PC-3 (cell line): Measurements from ENCODE around the gene SORL1. TPM values are rescaled to one million over a fixed set of nuclear protein-coding genes. Genes with fewer than 3 reads are reported as not detected.

ENCODE experiments used
- ATAC-seq: fragments of 200-7000 bp; cut with Tn5 transposase; 2 replicates; pipeline ENCODE4 v1.9.1; 2020; ENCODE audit warnings: mild to moderate bottlenecking, moderate library complexity
- BruUV-seq: library from RNA; stranded (reverse); fragments of 400-500 nt; replicated peaks from 2 replicates; lab custom pipeline; 2021; lab: Mats Ljungman, UMichigan
- CTCF ChIA-PET: fragments of 300-600 bp; sonication (Branson Sonifier 250); formaldehyde crosslinking; loops from one replicate; lab custom pipeline; 2022; ENCODE audit warnings: antibody characterized with exemption; lab: Charles Lee
- POLR2A ChIA-PET: fragments of 300-600 bp; sonication (Branson Sonifier 250); formaldehyde crosslinking; loops from one replicate; lab custom pipeline; 2022; ENCODE audit warnings: antibody characterized with exemption; ENCODE audit not compliant: unreplicated experiment; lab: Charles Lee
- DNase-seq: peaks from one replicate; pipeline ENCODE4 v3.0.0-alpha.2; 2015
- H2AFZ ChIP-seq: fragments of 300-600 bp; sonication (generic); 2 replicates; pipeline ENCODE4 v1.6.0; 2016; ENCODE audit warnings: antibody characterized with exemption, low read length
- H3F3A ChIP-seq: fragments of 300-600 bp; sonication (generic); one replicate; pipeline ENCODE4 v1.6.0; 2017; ENCODE audit warnings: antibody characterized with exemption, low read length, control low read depth, mild to moderate bottlenecking; ENCODE audit not compliant: unreplicated experiment
- H3K27ac ChIP-seq: fragments of 300-600 bp; sonication (generic); 2 replicates; pipeline ENCODE4 v1.5.1; 2016; ENCODE audit warnings: mild to moderate bottlenecking, low read length
- H3K27me3 ChIP-seq: fragments of 300-600 bp; sonication (generic); 2 replicates; pipeline ENCODE4 v1.6.1; 2016; ENCODE audit warnings: low read length, mixed read lengths
- H3K36me3 ChIP-seq: fragments of 300-600 bp; sonication (generic); 2 replicates; pipeline ENCODE4 v1.6.1; 2016; ENCODE audit warnings: low read depth, mixed run types, low read length, mixed read lengths
- H3K4me1 ChIP-seq: fragments of 300-600 bp; sonication (generic); 2 replicates; pipeline ENCODE4 v1.5.1; 2016; ENCODE audit warnings: low read length; ENCODE audit not compliant: insufficient read depth
- H3K4me2 ChIP-seq: fragments of 300-600 bp; sonication (generic); 2 replicates; pipeline ENCODE4 v1.6.0; 2016; ENCODE audit warnings: low read length
- H3K4me3 ChIP-seq: fragments of 300-600 bp; sonication (generic); 2 replicates; pipeline ENCODE4 v1.5.1; 2016; ENCODE audit warnings: mild to moderate bottlenecking, low read length, mixed read lengths
- H3K79me2 ChIP-seq: fragments of 300-600 bp; sonication (generic); 2 replicates; pipeline ENCODE4 v1.6.1; 2017; ENCODE audit warnings: low read length, mixed read lengths
- H3K9ac ChIP-seq: fragments of 300-600 bp; sonication (generic); 2 replicates; pipeline ENCODE4 v1.6.0; 2016; ENCODE audit warnings: mild to moderate bottlenecking, low read length
- H3K9me2 ChIP-seq: fragments of 300-600 bp; sonication (generic); replicated peaks from 2 replicates; pipeline ENCODE4 v1.6.1; 2016; ENCODE audit warnings: mixed run types, low read length, mixed read lengths
- H3K9me3 ChIP-seq: fragments of 300-600 bp; sonication (generic); 2 replicates; pipeline ENCODE4 v1.6.1; 2016; ENCODE audit warnings: low read length, mixed read lengths
- H4K20me1 ChIP-seq: fragments of 300-600 bp; sonication (generic); 2 replicates; pipeline ENCODE4 v1.6.1; 2016; ENCODE audit warnings: low read length, mixed read lengths
- EZH2 ChIP-seq: fragments of 300-600 bp; sonication (generic); IDR thresholded peaks from one replicate; pipeline ENCODE4 v1.6.1; 2017; ENCODE audit warnings: antibody characterized with exemption, mild to moderate bottlenecking, low read length; ENCODE audit not compliant: unreplicated experiment
- EZH2phosphoT487 ChIP-seq: fragments of 300-600 bp; sonication (generic); IDR thresholded peaks from 2 replicates; pipeline ENCODE4 v1.6.1; 2018; ENCODE audit warnings: mild to moderate bottlenecking, antibody characterized with exemption, low read length, borderline replicate concordance
- intact Hi-C: fragments of 100-400 bp; cut with micrococcal nuclease; formaldehyde crosslinking; loops from 2 replicates; pipeline ENCODE4 v1.9.0; 2023
- total RNA-seq: library from RNA; depleted of rRNA; stranded (reverse); fragments of >200 nt; gene quantifications from 2 replicates; pipeline ENCODE4 v1.2.3, GENCODE V29; 2014
- TF ChIP-seq, protein P1 (sequence below): fragments of 300-600 bp; sonication (generic); conservative IDR thresholded peaks from 2 replicates; pipeline ENCODE4 v1.5.1; 2017; ENCODE audit warnings: antibody characterized with exemption, low read depth, mild to moderate bottlenecking, low read length

SORL1 gene
- total RNA-seq, 1 experiment from 2014 or later = 53.7 TPM

DNA sequence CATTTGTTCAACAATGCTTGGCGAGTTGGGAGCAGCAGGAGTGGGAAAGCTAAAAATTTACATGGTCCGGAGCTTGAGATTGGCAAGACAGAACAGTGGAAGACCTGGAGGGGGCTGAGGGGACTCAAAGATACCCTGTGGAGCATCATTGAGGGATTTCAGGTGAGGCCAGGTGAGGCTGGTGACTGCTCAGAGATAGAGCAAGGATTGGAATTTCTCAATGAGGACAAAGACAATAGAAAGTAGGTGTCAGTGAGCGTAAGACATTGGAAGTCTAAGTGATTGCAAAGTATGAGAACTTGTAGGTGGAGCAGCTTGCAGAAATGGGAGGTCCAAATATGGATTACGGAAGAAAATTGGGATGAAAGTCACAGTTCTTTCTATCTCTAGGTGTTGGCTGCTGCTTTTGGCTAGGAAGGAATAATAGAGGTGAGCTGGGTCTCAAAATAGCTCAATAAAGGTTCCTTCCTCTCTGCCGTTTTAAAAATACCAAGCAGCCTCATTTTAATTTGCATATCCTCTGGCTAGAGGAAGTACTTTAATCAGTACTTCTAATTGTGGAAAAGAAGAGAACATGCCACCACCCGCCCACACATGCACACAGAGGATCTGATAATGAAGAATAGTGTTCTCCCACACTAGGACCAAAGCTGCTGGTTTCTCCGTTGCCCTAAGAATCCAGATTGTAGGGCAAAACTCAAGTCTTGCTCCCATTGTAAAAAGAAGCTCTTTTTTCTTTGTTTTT, 42.4 kb downstream of the SORL1 start:
- Histone ChIP-seq H3K9me2 (no peaks in the 10 kb centered on the region), H3K27ac (no peak overlapping the region), H3K9ac (no peak overlapping the region), H3K79me2 (no peaks in the 10 kb centered on the region), H3K36me3 (peaks cover 19% of the 10 kb centered on the region; the same call in 1 of the 2 replicates), H3K4me1 (no peaks in the 10 kb centered on the region), H2AFZ (no peak overlapping the region), H3K9me3 (no peaks in the 10 kb centered on the region), H3F3A (no peaks in the 10 kb centered on the region), H4K20me1 (no peaks in the 10 kb centered on the region), H3K4me3 (no peak overlapping the region), H3K27me3 (no peaks in the 10 kb centered on the region), H3K4me2 (no peak overlapping the region)
- ATAC-seq (no peak), DNase-seq (no peak)
- intact Hi-C loops = no loop called here
- POLR2A ChIA-PET = no interaction called here
- BruUV-seq = no TSS peak
- TF ChIP-seq, protein P1, sequence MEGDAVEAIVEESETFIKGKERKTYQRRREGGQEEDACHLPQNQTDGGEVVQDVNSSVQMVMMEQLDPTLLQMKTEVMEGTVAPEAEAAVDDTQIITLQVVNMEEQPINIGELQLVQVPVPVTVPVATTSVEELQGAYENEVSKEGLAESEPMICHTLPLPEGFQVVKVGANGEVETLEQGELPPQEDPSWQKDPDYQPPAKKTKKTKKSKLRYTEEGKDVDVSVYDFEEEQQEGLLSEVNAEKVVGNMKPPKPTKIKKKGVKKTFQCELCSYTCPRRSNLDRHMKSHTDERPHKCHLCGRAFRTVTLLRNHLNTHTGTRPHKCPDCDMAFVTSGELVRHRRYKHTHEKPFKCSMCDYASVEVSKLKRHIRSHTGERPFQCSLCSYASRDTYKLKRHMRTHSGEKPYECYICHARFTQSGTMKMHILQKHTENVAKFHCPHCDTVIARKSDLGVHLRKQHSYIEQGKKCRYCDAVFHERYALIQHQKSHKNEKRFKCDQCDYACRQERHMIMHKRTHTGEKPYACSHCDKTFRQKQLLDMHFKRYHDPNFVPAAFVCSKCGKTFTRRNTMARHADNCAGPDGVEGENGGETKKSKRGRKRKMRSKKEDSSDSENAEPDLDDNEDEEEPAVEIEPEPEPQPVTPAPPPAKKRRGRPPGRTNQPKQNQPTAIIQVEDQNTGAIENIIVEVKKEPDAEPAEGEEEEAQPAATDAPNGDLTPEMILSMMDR = no peak
- no peak for TF ChIP-seq EZH2phosphoT487
- TF ChIP-seq EZH2 = no peak
- CTCF ChIA-PET = no interaction called here

DNA sequence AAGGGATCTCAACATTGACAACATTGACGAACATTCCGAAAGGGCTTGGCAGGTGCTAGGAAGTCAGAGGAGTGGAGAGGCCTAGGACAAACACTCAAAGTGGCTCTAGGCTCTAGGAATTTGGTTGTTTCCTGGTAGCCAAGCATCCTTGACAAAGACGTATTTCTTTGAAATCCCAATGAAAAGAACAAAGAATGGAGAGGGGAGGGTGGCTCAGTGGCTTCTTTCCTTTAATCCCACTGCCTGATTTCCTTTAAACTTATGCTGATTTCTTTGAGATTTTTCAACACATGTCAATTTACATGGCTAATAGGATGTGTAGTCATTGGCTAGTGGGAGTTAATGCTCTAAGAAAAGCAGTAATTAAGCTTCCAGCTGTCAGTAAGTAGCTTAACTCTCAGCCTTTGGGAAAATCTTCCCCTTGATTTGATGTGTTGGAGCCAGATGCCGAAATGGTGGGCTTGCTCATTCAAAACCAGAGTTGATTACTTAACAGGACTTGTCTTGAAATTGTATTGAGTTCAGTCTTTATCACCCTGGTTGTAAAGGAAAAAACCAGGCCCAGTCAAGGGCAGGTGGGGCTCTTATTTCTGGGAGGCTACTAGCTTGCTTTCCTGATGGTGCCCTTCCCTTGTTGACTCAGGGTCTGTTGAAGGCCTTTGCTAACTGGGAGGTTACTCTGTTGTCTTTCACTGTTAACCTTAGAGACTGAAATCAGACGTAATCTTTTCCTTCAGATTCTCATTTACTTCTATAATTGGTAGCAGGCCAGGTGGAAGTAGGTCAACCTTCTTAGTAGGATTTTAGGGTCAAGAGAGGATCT, 45.3 kb downstream of the SORL1 start:
- POLR2A ChIA-PET = no interaction called here
- ATAC-seq (no peak), DNase-seq (no peak)
- Histone ChIP-seq H2AFZ (no peak overlapping the region), H3K4me1 (no peaks in the 10 kb centered on the region), H3K9me3 (no peaks in the 10 kb centered on the region), H3K4me2 (no peak overlapping the region), H3K27me3 (no peaks in the 10 kb centered on the region), H3K79me2 (no peaks in the 10 kb centered on the region), H3K4me3 (no peak overlapping the region), H3K27ac (no peak overlapping the region), H4K20me1 (no peaks in the 10 kb centered on the region), H3K36me3 (peaks cover 23% of the 10 kb centered on the region; the same call in 1 of the 2 replicates), H3K9me2 (no peaks in the 10 kb centered on the region), H3K9ac (no peak overlapping the region), H3F3A (no peaks in the 10 kb centered on the region)
- TF ChIP-seq, protein P1 = no peak
- TF ChIP-seq EZH2phosphoT487 = no peak
- TF ChIP-seq EZH2 = no peak
- CTCF ChIA-PET = no interaction called here
- intact Hi-C loops = no loop called here
- no TSS peak for BruUV-seq

DNA sequence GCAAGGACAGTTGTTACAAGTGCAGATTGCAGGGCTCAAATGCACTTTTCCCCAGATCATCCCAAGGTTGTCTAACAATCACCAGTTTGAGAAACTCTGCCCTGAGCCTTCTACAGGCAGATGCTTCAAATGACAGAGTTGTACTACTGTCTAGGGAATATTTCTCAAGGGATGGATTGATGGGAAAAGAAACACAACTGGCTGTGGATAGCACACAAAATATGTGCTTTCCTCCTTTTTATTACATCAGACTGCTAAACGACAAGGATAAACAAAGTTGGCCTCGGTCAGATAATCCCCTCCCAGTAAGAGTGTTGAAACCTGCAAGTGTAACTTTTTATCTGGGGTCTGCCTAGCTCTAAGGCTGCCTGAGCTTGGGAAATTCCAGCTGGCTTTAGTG, 47.3 kb downstream of the SORL1 start:
- Histone ChIP-seq H3K9me2 (no peaks in the 10 kb centered on the region), H3K4me2 (no peak overlapping the region), H4K20me1 (no peaks in the 10 kb centered on the region), H3K36me3 (peaks cover 26% of the 10 kb centered on the region; the same call in 1 of the 2 replicates), H3K9ac (no peak overlapping the region), H3F3A (no peaks in the 10 kb centered on the region), H3K4me3 (no peak overlapping the region), H3K79me2 (no peaks in the 10 kb centered on the region), H3K4me1 (no peaks in the 10 kb centered on the region), H2AFZ (no peak overlapping the region), H3K9me3 (no peaks in the 10 kb centered on the region), H3K27me3 (no peaks in the 10 kb centered on the region), H3K27ac (no peak overlapping the region)
- intact Hi-C loops = no loop called here
- ChIA-PET POLR2A (no interaction called here), CTCF (no interaction called here)
- TF ChIP-seq, protein P1 = no peak
- TF ChIP-seq EZH2phosphoT487 = no peak
- TF ChIP-seq EZH2 = no peak
- no TSS peak for BruUV-seq
- no peak for DNase-seq
- no peak for ATAC-seq
